Adipose tissue (tissue), 3 donors: ENCODE data around the gene KCNN3. TPM values are rescaled to one million over a fixed set of nuclear protein-coding genes. Genes with fewer than 3 reads are reported as not detected.

Experiments used
- H3K27ac ChIP-seq: one replicate; pipeline ENCODE4 v1.5.1; 2013; ENCODE audit warnings: low read depth, low read length
- WGBS, 3 donors: extraction: QIAGEN DNeasy Blood & Tissue Kit; methylation state at CpG; one replicate each; pipeline ENCODE4 v1.1.7; 2013; 5-methylcytosine and 5-hydroxymethylcytosine counted together
- polyA plus RNA-seq, 3 donors: library from polyadenylated mRNA; stranded (reverse); fragments of 200-250 nt; gene quantifications; one replicate each; pipeline ENCODE4 v1.2.3, GENCODE V29; 2013
- donor health status: healthy with polysubstance abuse.
- donor health status: Bipolar disorder and iron deficiency.
- donor health status: healthy.

Gene KCNN3
- polyA plus RNA-seq, 3 donors, result 0.14 to 0.67 (median 0.40) TPM

DNA sequence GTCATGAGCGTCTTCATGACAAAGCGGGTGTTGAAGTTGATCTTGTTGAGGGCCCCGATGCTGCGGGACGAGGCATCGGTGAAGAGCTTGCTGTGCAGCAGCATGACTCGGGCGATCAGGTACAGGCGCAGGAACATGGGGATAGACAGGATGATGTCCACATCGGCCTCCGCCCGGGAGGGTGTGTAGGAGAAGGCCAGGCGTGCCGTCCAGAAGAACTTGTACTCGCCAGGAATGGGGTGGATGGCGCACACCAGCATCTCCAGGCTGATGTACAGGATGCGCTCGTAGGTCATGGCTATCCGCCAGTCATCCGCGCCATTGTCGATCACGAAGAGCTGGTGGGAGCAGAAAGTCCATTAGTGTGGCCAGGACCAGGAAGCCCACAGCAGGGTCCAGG is 98.0 kb downstream of the KCNN3 start:
- 94 to 97% (median 96%) methylated on average over 23 of the region's 23 CpGs for WGBS, 3 donors

DNA sequence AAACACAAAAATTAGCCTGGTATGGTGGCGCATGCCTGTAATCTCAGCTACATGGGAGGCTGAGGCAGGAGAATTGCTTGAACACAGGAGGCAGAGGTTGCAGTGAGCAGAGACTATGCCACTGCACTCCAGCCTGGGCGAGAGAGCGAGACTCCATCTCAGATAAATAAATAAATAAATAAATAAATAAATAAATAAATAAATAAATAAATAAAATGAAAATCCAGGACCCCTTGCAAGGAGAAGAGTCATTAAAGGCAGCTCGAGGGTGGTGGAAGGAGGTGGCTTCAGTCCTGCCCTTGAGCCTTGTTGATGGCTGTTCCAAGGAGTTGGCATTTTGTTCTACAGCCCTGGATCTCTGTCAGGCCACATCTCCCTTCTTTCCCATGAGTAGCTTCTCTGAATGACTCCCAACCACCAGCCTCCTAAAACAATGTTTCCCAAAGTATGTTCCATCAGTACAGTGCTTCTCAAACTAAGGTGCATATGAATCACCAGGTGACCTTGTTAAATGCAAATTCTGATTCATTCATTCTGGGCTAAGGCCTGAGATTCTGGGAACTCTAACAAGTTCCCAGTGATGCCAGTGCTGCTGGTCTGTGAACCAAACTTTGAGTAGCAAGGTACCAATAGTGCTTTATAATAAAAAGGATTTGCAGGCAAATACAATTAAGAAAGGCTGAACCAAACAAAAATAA is 99.0 kb downstream of the KCNN3 start:
- no peak overlapping the region for H3K27ac ChIP-seq
- whole genome bisulfite sequencing, 3 donors, result 93 to 95% (median 95%) methylated on average over 4 of the region's 4 CpGs

More for the DNA sequence above, 98.0 kb downstream of the KCNN3 start:
- H3K27ac ChIP-seq, result no peak overlapping the region

DNA sequence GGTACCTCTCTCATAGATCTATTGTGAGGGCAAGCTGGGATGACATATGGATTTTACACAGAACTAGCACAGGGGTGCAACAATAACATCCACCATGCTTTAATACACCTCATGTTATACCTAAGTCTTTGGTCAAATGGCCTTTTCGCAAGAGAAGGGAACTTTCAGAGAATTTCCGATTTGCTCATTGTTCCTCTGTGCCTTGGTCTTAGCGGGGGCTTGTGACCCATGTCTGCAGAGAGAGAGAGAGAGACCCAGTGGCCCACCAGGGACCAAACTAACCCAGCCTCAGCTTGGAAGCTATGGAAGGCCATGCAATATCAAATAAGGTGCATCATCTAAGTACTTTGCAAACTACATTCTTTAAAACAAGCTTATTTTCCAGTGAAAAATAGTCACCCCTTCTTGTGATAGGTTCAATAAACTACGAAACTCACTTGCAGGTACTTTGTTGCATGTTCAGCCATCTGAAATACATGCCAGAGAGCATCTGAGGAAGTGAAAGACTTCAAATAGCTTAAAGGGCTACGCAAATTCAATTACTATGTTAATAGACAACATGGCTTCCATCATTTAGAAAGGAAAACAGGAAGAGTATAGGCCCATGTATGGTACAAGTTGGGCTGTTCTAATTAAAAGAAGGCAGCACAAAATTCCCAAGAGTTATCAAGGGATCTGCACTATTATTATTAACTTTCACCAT is 100.7 kb downstream of the KCNN3 start:
- 88 to 95% (median 92%) methylated on average over 5 of the region's 5 CpGs for WGBS, 3 donors
- no peak overlapping the region for H3K27ac ChIP-seq

DNA sequence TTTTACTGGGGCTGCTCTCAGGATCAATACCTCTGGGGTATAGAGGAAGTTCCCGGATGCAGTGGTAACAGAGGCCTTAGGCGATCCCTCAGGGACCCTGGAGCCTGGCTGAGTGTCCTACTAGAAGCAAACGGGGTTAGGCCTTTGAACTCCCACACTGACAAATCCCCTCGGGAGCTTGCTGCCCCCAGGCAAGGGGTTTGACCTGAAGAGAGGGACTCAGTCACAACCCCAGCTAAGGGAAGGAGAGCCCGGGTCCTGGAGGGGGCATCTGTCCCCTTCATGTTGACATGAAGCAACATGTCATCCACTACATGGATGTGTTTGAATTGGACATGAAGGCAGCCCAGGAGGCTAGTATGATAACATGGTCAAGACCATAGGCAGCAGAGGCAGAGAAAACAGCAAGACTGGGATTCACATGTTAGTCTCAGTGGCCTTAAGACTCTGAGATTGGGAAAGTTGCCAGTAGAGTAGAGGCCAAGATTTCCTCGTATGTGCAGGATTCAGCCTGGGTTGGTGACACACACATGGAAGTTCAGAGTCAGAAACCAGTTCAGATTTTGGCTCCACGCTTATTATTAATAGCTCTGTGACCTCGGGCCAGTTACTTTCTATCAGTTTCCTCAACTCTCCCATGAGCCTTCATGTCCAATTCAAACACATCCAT is 101.5 kb downstream of the KCNN3 start:
- no peak overlapping the region for H3K27ac ChIP-seq
- WGBS, 3 donors, result 64 to 69% (median 66%) methylated on average over 8 of the region's 8 CpGs

DNA sequence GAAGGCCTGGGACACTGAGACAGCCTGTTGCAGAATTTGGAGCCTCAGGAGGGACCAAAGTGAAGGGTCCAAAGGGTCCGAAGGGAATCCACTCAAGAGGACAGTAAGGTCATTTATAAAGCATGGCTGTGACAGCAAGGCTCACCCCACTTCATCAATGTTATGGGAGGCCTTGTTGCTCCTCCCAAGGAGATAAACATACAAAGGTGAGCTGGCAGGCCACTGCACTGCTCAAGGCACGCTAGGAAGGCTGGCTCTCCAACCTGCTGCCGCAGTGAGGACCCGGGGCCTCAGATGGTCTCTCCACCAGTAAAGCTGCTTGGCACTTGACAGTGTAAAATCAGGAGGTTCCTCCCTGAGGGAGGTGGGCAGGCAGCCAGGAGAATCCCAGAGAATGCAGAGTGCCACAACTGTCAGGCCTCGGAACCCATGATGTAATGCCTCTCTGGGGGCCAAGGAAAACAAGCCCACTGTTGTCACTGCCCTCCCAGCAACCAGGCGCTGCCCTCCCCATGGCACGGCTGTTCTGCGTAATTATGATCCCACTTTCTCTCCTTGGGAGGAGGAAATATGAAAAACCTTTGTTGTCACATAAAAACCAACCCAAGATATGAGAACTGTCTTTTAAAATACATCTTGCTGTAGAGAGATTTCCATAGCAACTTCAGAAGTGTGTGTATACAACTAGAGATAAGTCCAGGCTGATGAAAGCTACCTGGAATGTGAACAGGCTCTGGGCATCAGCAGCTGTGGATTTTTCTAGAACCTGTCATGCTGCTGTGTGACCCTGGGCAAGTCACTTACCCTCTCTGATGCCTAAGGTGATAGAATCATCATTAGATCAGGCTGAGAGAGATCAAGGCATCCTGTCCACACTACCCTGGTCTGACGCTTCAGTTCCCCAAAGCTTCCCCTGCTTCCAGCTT is 102.5 kb downstream of the KCNN3 start:
- no peak overlapping the region for H3K27ac ChIP-seq
- 67 to 78% (median 69%) methylated on average over 9 of the region's 9 CpGs for WGBS, 3 donors

DNA sequence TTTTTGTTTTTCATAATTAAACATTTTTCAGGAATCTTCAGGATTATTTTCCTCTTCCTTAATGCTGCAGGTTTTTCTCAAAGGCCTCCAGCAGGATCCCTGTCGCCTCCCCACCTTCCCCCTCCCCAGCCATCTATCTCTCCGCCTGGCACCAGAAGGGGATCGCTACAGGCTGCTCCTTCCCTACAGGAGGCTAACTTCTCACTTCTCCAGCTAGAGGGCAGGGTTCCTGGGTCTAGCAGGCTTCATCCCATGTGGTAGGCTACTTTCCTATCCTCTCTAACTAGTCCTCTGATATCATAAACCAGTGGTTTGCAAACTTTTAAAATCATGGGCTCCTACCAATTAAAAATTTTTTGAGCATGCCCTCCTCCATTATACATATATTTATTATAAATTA is 104.1 kb downstream of the KCNN3 start:
- H3K27ac ChIP-seq, result no peak overlapping the region
- WGBS, 3 donors, result 36 to 70% (median 60%) methylated on average over 3 of the region's 3 CpGs

DNA sequence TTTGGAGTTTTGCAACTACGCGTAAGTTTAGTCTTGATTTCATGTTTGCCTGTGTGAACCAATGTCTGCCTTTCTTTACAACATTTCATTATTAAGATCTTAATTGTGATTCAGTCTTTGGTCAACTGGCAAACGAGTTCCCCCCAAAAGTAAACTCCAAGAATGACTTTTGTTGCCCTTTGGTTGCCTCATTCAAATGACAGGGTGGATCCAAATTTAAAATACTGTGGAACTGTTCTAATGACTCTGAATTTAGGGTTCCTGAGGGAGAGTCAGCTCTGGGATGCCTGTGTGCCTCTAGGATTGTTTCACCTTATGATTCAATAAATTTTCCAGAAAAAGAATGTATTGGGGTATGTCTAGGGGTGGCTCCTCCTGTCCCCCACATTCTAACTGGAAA is 105.3 kb downstream of the KCNN3 start:
- no peak overlapping the region for H3K27ac ChIP-seq
- WGBS, 3 donors, result 76 to 91% (median 86%) methylated on average over 3 of the region's 3 CpGs

DNA sequence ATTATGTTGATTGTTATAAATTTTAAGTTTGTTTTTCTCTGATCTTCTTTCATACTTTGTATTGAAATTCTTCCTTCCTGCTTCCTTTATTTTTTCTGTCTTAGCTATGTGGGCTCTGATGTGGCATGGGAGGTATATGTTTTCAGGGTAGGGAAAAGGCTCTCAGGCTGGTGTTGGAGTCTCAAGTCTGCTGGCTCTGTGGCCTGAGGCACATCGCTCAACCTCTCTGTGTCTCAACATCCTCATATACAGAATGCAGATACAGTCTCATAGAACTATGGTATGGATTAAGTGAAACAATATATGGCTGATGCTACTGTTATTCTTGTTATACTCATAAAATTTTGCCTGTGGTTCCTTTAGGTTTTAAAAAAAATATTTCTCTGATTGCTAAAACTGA is 105.9 kb downstream of the KCNN3 start:
- no peak overlapping the region for H3K27ac ChIP-seq
- 94 to 100% (median 100%) methylated on average over 1 of the region's 1 CpG for WGBS, 3 donors

DNA sequence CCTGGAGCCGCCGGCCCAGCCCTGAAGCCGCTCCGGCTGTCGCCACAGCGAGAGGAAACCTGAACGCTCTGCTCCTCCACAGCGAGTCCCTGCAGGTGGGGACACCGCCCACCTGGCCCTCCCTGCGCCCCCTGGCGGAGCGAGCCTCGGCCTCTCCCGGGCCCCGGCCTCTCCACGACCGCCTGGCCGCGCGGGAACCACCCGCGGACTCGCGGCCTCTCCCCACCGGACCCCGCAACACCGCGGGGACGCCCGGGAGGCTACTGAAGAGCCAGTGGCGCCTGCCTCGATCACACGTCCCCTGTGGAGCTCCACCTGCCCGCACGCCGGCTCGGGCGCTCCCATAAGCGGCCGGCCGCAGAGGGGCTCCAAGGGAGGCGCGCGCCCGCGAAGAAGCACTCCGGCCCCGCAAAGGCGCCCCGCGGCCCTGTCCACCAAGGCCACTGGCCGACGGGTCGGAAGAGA is 109.6 kb downstream of the KCNN3 start:
- 1 to 12% (median 11%) methylated on average over 33 to 54 of the region's 54 CpGs for WGBS, 3 donors

DNA sequence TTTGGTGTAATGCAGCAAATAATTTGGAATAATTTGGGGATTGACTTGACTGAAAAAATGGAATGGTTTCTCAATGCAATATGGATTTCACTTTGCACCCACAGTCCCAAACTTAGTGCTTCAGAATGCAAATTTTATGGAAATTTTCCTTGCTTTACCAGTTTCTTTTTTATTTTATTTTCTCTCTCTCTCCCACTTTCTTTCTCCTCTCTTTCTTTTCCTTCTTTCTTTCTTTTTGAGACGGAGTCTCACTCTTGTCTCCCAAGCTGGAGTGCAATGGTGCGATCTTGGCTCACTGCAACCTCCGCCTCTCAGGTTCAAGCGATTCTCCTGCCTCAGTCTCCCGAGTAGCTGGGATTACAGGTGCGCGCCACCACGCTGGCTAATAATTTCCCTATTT is 110.3 kb downstream of the KCNN3 start:
- H3K27ac ChIP-seq, result no peak overlapping the region
- 93 to 97% (median 95%) methylated on average over 8 of the region's 8 CpGs for WGBS, 3 donors

More for the DNA sequence above, 109.6 kb downstream of the KCNN3 start:
- no peak overlapping the region for H3K27ac ChIP-seq

DNA sequence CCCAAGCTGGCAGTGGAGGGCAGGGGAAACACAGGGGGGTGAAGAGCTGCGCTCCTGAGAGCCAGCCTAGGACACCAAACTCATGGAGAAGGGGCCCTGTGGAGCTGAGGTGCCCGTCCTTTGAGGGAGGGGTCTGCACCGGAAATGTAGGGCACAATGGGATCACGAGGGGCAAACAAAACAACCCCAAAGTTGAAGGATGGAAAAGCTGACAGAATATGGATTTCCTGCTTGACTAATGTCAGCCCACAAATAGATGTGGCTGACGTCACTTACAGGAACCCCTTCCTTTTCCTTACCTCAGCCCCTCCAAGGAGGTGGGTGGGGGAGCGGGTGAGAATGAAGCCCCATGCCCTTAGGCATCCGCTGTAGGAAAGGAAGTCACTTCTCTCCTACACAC is 110.9 kb downstream of the KCNN3 start:
- WGBS, 3 donors, result 49 to 63% (median 53%) methylated on average over 7 of the region's 7 CpGs
- H3K27ac ChIP-seq, result no peak overlapping the region

DNA sequence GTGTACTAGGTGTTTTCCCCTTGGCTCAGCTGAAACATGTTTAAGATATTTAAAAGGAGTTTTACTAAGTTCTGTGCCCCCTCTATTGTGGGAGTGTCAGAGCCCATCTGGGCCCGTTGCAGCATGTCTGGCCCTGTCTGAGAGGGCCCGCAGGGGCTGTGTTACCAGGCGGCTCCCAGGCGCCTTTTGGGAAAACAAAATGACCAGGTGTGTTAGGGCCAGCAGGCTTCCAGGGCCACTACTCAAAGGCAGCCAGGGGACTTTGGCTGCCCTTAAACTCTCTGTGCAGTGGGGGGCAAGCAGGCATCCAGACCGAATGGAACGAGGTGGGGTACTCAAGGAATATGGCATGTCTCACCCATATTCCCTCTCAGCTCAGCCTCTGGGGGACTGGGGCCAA is 111.7 kb downstream of the KCNN3 start:
- no peak overlapping the region for H3K27ac ChIP-seq
- 85 to 96% (median 92%) methylated on average over 6 of the region's 6 CpGs for WGBS, 3 donors

DNA sequence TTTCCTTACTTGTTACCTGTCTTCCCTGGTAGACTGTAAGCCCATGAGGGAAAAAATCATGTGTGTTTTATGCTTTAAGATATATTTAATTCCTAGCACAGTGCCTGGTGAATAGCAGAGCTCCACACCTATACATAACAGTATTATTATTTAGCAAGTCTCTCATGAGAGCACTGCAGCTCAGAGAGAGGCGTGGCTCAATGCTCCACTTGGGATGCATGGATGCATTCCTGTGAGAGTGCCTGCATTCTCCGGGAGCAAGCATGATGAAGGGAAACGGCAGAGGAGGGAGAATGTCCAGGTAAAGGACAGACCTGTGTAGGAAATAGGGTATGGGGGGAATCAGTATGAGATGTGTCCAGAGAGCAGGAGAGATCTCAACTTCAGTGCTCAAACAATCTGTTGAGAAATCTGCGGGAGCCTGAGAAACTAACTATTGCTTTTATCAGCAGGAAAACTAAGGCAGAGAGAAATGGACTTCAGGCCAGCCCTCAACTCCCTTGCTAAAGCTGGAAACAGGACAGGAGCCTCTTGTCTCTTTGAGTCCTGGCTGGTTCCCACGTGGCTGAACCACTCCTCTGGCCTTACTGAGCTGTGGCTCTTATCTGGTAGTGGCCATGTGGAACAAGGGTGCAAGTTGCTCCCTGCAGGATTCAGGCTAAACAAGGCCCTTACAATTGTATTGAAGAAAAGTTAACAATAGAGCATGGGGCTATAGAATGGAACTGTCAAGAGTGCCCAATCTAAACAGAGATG is 113.1 kb downstream of the KCNN3 start:
- H3K27ac ChIP-seq, result no peak overlapping the region
- WGBS, 3 donors, result 67 to 81% (median 69%) methylated on average over 5 of the region's 5 CpGs

DNA sequence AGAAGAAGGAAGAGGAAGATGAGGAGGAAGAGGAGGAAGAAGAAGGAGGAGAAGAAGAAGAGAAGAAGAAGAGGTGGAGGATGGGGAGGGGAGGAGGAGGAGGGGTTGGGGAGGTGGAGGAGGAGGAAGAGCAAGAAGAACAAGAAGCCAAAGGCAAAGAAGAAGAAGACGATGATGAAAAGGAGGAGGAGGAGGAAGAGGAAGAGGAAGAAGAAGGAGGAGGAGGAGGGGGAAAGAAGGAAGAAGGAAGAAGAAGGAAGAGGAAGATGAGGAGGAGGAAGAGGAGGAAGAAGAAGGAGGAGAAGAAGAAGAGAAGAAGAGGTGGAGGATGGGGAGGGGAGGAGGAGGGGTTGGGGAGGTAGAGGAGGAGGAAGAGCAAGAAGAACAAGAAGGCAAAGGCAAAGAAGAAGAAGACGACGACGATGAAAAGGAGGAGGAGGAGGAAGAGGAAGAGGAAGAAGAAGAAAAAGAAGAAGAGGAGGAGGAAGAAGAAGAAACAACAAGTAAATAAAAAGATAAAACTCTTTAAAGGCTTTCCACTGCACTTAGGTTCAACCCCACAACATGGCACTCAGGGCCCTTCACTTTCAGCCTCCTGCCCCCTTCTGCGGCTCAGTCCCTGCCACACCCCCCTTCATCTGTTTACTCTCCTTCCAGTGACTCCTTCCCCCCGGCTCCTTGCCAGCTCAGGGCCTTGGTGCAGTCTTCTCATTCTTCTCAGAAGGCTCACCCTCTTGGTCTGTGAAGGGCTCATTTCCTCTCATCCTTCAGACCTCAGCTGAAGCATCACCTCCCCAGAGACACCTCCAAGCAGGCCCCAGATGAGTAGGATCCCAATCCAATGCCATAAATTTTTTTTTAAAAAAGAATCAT is 114.0 kb downstream of the KCNN3 start:
- 67 to 77% (median 71%) methylated on average over 6 of the region's 6 CpGs for WGBS, 3 donors

DNA sequence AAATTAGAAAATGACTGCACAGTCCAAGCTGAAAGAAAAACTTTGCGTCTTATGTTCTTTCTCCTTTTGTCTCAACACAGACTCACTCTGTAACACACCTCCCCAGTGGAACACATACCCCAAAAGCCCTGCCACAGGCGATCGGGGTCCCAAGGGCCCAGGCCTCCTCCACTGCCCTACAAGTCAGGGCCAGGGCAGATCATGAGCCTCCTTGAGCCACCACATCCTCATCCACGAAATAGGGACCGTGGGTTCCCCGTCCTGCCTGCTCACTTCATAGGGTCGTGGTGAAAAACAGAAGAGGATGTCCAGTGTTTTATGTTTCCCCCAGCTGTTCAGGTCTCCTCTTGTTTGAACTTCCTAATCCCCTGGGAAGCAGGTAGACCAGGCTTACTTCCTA is 116.7 kb downstream of the KCNN3 start:
- no peak overlapping the region for H3K27ac ChIP-seq
- WGBS, 3 donors, result 74 to 77% (median 76%) methylated on average over 7 of the region's 7 CpGs

More for the DNA sequence above, 114.0 kb downstream of the KCNN3 start:
- H3K27ac ChIP-seq, result no peak overlapping the region

DNA sequence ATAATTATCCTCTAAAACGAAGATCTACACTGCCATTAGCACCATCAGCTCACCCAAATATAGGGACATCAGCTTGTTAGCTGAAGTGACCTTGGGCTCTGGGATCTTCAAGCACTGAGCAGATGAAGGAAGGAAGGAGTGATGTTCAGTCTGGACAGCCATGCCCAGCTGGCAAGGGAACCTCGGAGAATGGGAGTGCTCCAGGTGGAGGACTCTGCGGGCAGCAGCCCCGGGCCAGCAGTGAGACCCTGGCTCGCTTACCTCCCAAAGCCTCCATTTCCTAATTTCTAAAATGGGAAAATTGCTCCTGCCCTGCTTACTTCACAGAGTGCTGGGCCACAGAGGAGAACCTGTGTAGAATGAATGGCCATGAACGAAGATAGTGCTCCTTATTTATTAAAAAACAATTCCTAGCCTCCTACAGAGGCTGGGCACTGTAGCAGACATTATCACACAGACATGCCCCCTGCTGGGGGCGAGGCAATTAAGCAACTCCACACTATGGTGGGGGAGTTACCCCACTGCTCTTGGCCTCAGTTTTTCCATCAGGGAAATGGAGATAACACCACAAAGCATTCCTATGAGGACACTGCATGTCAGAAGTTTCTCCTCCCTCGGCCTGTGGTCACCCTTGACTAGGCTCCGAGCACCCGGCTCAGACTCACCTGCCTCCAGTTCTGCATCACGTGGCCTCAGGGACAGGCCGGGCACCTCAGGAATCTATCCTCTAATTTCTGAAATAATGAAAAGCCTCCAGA is 117.6 kb downstream of the KCNN3 start:
- no peak overlapping the region for H3K27ac ChIP-seq
- WGBS, 3 donors, result 75 to 84% (median 83%) methylated on average over 12 of the region's 12 CpGs
